Ishikawa (cell line): ENCODE results near the gene PLA2G2D.

ENCODE experiments used
- CREB1 ChIP-seq: IDR thresholded peaks from 2 replicates; pipeline ENCODE4 v1.6.1; 2012; ENCODE audit warnings: low read depth
- NFIC ChIP-seq: IDR thresholded peaks from 2 replicates; pipeline ENCODE4 v1.6.1; 2012
- REST ChIP-seq: IDR thresholded peaks from 2 replicates; pipeline ENCODE4 v1.6.1; 2012; ENCODE audit warnings: low read depth, mild to moderate bottlenecking
- TCF12 ChIP-seq: IDR thresholded peaks from 2 replicates; pipeline ENCODE4 v1.6.1; 2012; ENCODE audit warnings: low read depth
- USF1 ChIP-seq: IDR thresholded peaks from 2 replicates; pipeline ENCODE4 v1.6.1; 2012
- YY1 ChIP-seq: IDR thresholded peaks from 2 replicates; pipeline ENCODE4 v1.6.1; 2012; ENCODE audit warnings: low read depth

GRCh38 chr1:20107351-20107750 lies 12.0 kb downstream of the PLA2G2D start:
- TF ChIP-seq REST (no peak), NFIC (no peak), CREB1 (no peak), USF1 (no peak), TCF12 (no peak), YY1 (no peak)
